CD8-positive, alpha-beta memory T cell (primary cell): Measurements from ENCODE around the gene KATNB1. TPM values are rescaled to one million over a fixed set of nuclear protein-coding genes. Genes with fewer than 3 reads are reported as not detected.

Source experiments
- CTCF ChIA-PET: fragments of 350-600 bp; sonication (Branson Sonifier 250); formaldehyde crosslinking; loops from one replicate; lab custom pipeline; 2021; ENCODE audit warnings: antibody characterized with exemption; lab: Charles Lee
- POLR2A ChIA-PET: fragments of 350-600 bp; sonication (Branson Sonifier 250); formaldehyde crosslinking; loops from one replicate; lab custom pipeline; 2021; ENCODE audit warnings: antibody characterized with exemption; lab: Charles Lee
- DNase-seq, 5 donors: peaks; one replicate each; pipeline versions ENCODE4 v3.0.0 to v3.0.0-alpha.2; 2020 to 2022; ENCODE audit warnings: mixed read lengths in 1 of 5
- H3K27ac ChIP-seq: one replicate; pipeline ENCODE4 v1.7.0; 2013; ENCODE audit warnings: low read depth, mild to moderate bottlenecking, low read length, moderate library complexity
- H3K27me3 ChIP-seq: 2 replicates; pipeline ENCODE4 v1.7.0; 2013; ENCODE audit warnings: low read length, mild to moderate bottlenecking; ENCODE audit not compliant: insufficient read depth, poor library complexity, severe bottlenecking
- H3K36me3 ChIP-seq: 2 replicates; pipeline ENCODE4 v1.7.0; 2013; ENCODE audit warnings: mild to moderate bottlenecking, low read length, moderate library complexity; ENCODE audit not compliant: insufficient read depth
- H3K4me1 ChIP-seq: 2 replicates; pipeline ENCODE4 v1.7.0; 2013; ENCODE audit warnings: mild to moderate bottlenecking, low read length, moderate library complexity; ENCODE audit not compliant: insufficient read depth
- H3K4me3 ChIP-seq: 2 replicates; pipeline ENCODE4 v1.7.0; 2013; ENCODE audit warnings: mild to moderate bottlenecking, low read length
- H3K9me3 ChIP-seq: 2 replicates; pipeline ENCODE4 v1.7.0; 2013; ENCODE audit warnings: mild to moderate bottlenecking, low read length
- H3K27ac Mint-ChIP-seq, 8 donors: one replicate each; pipeline ENCODE4 v1.8.0; 2020 to 2021; ENCODE audit warnings: mixed read lengths in 8 of 8, mild to moderate bottlenecking in 6 of 8, inconsistent platforms in 3 of 8, moderate library complexity in 3 of 8
- H3K27me3 Mint-ChIP-seq, 2 donors: one replicate each; pipeline ENCODE4 v1.8.0; 2020 to 2021; ENCODE audit warnings: mixed read lengths in 2 of 2, mild to moderate bottlenecking in 1 of 2, moderate library complexity in 1 of 2
- H3K36me3 Mint-ChIP-seq, 3 donors: one replicate each; pipeline ENCODE4 v1.8.0; 2020 to 2021; ENCODE audit warnings: mixed read lengths in 3 of 3, inconsistent platforms in 1 of 3, mild to moderate bottlenecking in 1 of 3
- H3K4me1 Mint-ChIP-seq, 3 donors: one replicate each; pipeline ENCODE4 v1.8.0; 2020 to 2021; ENCODE audit warnings: mixed read lengths in 3 of 3, inconsistent platforms in 1 of 3, mild to moderate bottlenecking in 1 of 3
- H3K4me3 Mint-ChIP-seq, 7 donors: one replicate each; pipeline ENCODE4 v1.8.0; 2020 to 2021; ENCODE audit warnings: mixed read lengths in 7 of 7, mild to moderate bottlenecking in 6 of 7, moderate library complexity in 4 of 7, inconsistent platforms in 2 of 7
- H3K9me3 Mint-ChIP-seq, 5 donors: one replicate each; pipeline ENCODE4 v1.8.0; 2020 to 2022; ENCODE audit warnings: mixed read lengths in 5 of 5, mild to moderate bottlenecking in 3 of 5, moderate library complexity in 2 of 5, inconsistent platforms in 1 of 5
- polyA plus RNA-seq: library from polyadenylated mRNA; unstranded; fragments of 300-500 nt; fragmentation: Illumina TruSeq; gene quantifications from one replicate; pipeline ENCODE4 v1.2.3, GENCODE V29; 2021
- total RNA-seq, 2 experiments: library from RNA; stranded (reverse); gene quantifications; one replicate each; pipeline ENCODE4 v1.2.3, GENCODE V29; 2021

The KATNB1 gene
- total and polyA plus RNA-seq, 3 experiments from 2014 or later: 29.7 to 53.0 (median 50.2) TPM

DNA sequence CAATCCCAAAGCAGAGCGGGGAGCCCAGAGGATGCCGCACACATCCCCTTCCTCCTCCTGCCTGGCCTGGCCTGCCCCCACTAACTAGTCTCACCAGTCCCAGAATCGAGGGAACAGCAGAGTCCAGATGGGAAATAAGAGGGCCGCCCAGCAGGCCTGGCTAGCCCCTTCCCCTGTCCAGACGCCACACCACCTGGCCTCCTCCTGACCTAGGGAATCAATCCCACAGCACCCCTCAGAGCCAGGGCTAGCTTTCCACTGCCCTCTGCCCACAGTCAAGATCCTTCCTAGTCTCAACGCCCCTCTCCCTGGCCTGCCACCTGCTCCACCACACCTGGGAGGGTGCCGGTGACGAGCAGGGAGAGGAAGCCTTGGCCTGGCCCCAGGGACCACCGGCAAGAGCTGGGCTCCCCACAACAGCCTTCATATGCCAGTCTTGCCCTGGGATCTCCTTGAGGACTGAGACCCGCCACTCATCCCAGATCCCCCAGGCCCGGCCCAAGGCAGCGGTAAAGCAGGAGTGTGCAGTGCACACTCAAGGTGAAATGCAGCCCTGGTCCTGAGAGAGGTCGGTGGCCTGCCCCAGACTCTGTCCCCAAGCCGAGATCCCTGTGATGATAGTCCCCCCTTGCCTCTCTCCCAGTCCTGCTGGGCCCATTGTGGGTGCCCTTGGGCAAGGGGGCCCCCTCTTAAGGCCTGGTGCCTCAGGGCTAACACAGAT is 27.9 kb downstream of the KATNB1 start:
- H3K27ac Mint-ChIP-seq: no peak overlapping the region
- no peaks in the 10 kb centered on the region for H3K9me3 Mint-ChIP-seq
- no peaks in the 10 kb centered on the region for H3K36me3 ChIP-seq
- H3K9me3 ChIP-seq: no peaks in the 10 kb centered on the region
- DNase-seq: no peak
- H3K4me3 Mint-ChIP-seq: no peak overlapping the region
- no peak overlapping the region for H3K27ac ChIP-seq
- ChIA-PET CTCF (no interaction called here), POLR2A (no interaction called here)
- peaks cover 0 to 4% (median 0%) of the 10 kb centered on the region in 3 donors for H3K4me1 Mint-ChIP-seq
- H3K4me1 ChIP-seq: no peaks in the 10 kb centered on the region
- no peaks in the 10 kb centered on the region for H3K36me3 Mint-ChIP-seq
- H3K27me3 ChIP-seq: no peaks in the 10 kb centered on the region
- no peak overlapping the region for H3K4me3 ChIP-seq
- no peaks in the 10 kb centered on the region for H3K27me3 Mint-ChIP-seq

DNA sequence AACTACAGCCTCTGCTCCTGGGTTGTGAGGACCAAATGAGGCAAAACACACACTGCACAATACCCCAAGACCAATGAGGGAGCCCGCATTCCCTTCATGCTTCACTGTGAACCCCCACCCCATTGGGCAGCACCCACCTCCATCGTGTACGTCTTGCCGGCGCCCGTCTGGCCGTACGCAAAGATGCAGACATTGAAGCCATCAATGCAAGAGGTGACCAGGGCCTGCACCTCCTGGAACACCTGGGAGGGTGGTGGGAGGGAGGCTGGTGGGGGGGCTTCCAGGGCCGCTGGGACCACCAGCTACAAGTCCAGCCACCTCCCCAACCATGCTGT is 28.4 kb downstream of the KATNB1 start:
- no peaks in the 10 kb centered on the region for H3K4me1 Mint-ChIP-seq
- no peaks in the 10 kb centered on the region for H3K4me1 ChIP-seq
- CTCF ChIA-PET: no interaction called here
- H3K27ac ChIP-seq: no peak overlapping the region
- POLR2A ChIA-PET: no interaction called here
- no peak overlapping the region for H3K4me3 ChIP-seq
- no peaks in the 10 kb centered on the region for H3K36me3 ChIP-seq
- no peaks in the 10 kb centered on the region for H3K27me3 Mint-ChIP-seq
- no peaks in the 10 kb centered on the region for H3K9me3 ChIP-seq
- H3K27ac Mint-ChIP-seq: no peak overlapping the region
- DNase-seq: no peak
- H3K27me3 ChIP-seq: no peaks in the 10 kb centered on the region
- H3K4me3 Mint-ChIP-seq: no peak overlapping the region
- H3K9me3 Mint-ChIP-seq: no peaks in the 10 kb centered on the region
- no peaks in the 10 kb centered on the region for H3K36me3 Mint-ChIP-seq

DNA sequence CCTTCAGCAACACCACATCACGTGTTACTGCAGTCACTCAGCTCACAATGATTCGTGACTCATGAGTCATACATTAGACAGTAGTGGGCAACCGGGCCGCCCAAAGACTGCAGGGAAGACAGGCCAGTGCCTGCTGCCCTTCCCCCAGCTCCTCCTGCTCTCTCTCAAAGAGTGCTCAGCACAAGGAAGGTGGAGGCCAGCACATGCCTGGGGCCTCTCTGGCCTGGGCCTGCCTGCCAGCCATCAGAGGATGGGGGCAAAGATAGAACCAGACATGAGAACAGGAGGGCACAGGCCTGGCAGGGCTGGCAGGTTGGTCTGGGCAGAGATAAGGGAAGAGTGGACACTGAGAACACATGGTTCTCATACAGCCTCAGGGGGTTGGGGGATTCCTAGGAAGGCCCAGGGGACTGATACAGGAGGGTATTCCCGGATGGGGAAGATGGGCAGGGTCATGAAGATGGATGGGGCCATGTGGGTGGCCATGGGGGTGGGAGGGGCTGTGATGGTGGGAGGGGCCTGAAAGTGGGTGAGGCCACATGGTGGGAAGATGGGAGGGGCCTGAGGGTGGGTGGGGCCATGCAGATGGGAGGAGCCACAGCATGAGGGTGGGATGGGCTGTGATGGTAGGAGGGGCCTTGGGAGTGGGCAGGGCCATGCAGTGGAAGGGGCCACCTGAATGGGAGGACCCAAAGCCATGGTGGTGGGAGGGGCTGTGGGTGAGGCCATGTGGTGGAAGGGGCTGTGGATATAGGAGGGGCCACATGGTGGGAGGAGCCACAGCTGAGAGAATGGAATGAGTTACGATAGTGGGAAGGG is 29.0 kb downstream of the KATNB1 start:
- no peaks in the 10 kb centered on the region for H3K4me1 Mint-ChIP-seq
- Histone ChIP-seq H3K36me3 (no peaks in the 10 kb centered on the region), H3K9me3 (no peaks in the 10 kb centered on the region), H3K27me3 (no peaks in the 10 kb centered on the region), H3K4me1 (no peaks in the 10 kb centered on the region), H3K27ac (no peak overlapping the region), H3K4me3 (no peak overlapping the region)
- no peaks in the 10 kb centered on the region for H3K9me3 Mint-ChIP-seq
- peak in 3 of 5 donors; percentile 14 to 19 (median 16) for DNase-seq
- H3K4me3 Mint-ChIP-seq: no peak overlapping the region
- H3K27me3 Mint-ChIP-seq: no peaks in the 10 kb centered on the region
- ChIA-PET POLR2A (no interaction called here), CTCF (no interaction called here)
- H3K27ac Mint-ChIP-seq: no peak overlapping the region
- H3K36me3 Mint-ChIP-seq: no peaks in the 10 kb centered on the region

DNA sequence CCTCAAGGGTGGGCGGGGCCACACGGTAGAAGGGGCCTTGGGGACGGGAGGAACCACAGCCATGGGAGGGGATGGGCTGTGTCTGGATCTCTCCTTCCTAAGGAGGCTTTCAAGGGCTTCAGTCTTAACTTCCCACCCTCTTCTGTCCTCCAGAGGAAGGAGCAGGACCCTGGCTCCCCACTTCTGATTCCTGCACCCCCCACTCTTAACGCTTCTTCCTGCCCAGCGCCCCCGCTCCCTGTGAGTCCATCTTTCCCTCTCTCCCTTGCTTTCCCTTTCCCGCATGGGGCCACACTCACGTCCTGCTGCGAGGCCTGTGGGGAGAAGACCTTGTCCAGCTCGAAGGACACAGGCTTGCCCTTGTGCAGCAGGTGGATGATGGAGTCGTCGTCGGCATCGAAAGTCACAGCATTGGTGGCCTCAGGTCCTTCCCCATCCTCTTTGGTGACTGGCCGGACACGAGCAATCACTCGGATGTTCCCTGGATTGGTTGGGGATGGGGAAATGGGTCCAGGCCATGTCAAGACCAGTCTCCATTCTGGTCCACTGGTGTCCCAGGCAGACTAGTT is 29.7 kb downstream of the KATNB1 start:
- no peak overlapping the region for H3K27ac ChIP-seq
- H3K36me3 ChIP-seq: no peaks in the 10 kb centered on the region
- no peak for DNase-seq
- H3K4me1 ChIP-seq: no peaks in the 10 kb centered on the region
- no peak overlapping the region for H3K4me3 ChIP-seq
- H3K9me3 ChIP-seq: no peaks in the 10 kb centered on the region
- Mint-ChIP-seq H3K4me3 (no peak overlapping the region), H3K27ac (no peak overlapping the region), H3K9me3 (no peaks in the 10 kb centered on the region), H3K4me1 (no peaks in the 10 kb centered on the region), H3K36me3 (no peaks in the 10 kb centered on the region), H3K27me3 (no peaks in the 10 kb centered on the region)
- ChIA-PET POLR2A (no interaction called here), CTCF (interaction anchor here (3.9 kb wide), 1 partner anchor 8 kb away, joined by 17 read pairs; no protein-coding TSS in a partner anchor)
- H3K27me3 ChIP-seq: no peaks in the 10 kb centered on the region

DNA sequence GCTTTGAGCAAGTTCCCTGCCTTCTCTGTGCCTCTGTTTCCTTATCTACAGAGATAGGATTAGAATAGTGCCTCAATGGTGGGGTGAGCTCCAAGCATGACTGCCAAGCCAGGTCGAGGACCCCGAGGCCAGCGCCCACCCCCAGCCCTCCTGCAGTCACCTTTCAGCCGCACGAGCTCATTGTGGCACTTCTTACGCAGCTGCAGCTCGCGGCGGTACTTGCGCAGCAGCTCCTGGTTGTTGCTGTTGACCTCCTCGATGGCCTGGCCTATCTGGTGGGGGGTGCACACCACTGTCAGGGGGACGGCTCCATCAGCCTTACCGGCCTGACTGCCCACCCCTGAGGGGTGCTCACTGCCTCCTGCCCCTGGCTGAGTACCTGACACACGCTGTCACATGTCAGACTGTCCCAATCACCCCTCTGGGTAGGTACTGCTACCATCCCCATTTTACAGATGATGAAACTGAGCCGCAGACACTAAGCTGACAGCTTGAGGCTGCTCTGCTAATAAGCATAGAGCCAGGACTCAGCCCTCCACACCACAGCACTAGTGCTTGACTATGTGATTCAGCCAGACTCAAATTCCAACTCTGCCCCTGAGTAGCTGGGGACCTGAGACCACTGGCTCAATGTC is 31.3 kb downstream of the KATNB1 start:
- no peaks in the 10 kb centered on the region for H3K4me1 Mint-ChIP-seq
- Histone ChIP-seq H3K27ac (no peak overlapping the region), H3K36me3 (no peaks in the 10 kb centered on the region), H3K9me3 (no peaks in the 10 kb centered on the region), H3K4me3 (no peak overlapping the region), H3K4me1 (no peaks in the 10 kb centered on the region), H3K27me3 (no peaks in the 10 kb centered on the region)
- CTCF ChIA-PET: interaction anchor here (3.9 kb wide), 1 partner anchor 10 kb away, joined by 17 read pairs; no protein-coding TSS in a partner anchor
- DNase-seq: no peak
- POLR2A ChIA-PET: no interaction called here
- H3K27ac Mint-ChIP-seq: peak overlapping the region in 2 of 8 donors; percentile 21 to 42
- H3K36me3 Mint-ChIP-seq: no peaks in the 10 kb centered on the region
- no peak overlapping the region for H3K4me3 Mint-ChIP-seq
- H3K9me3 Mint-ChIP-seq: no peaks in the 10 kb centered on the region
- no peaks in the 10 kb centered on the region for H3K27me3 Mint-ChIP-seq

DNA sequence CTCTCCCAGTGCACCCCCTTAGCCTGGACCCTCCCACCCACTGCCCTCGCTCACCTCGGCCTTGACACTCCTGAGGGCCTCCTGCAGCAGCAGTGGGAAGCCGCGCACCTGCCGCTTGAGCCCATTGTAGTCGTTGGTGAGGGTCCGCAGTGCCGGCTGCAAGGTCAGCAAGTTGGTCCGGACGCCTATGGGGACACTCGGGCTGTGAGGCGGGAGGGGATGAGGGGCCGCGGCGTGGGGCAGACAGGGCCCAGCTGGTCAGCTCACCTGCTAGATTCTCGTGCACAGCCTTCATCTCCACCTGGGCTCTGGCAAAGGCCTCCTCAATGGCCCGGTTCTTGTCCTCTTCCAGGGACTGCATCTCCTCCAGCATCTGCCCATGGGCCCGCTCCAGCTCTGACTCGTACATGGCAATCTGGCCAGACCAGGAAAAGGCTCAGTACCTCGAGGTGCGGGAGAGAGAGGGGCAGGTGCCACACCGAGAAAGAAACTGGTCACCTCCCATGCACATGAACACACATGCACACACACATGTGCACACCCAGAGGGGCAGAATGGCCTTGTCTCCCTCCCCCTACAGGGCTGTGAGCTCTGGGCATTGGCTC is 34.1 kb downstream of the KATNB1 start:
- Histone ChIP-seq H3K36me3 (no peaks in the 10 kb centered on the region), H3K9me3 (no peaks in the 10 kb centered on the region), H3K4me1 (no peaks in the 10 kb centered on the region), H3K27ac (no peak overlapping the region), H3K4me3 (no peak overlapping the region), H3K27me3 (no peaks in the 10 kb centered on the region)
- CTCF ChIA-PET: interaction anchor here (0.7 kb wide), 1 partner anchor 24 kb away, joined by 3 read pairs; no protein-coding TSS in a partner anchor
- Mint-ChIP-seq H3K36me3 (no peaks in the 10 kb centered on the region), H3K4me3 (no peak overlapping the region), H3K4me1 (no peaks in the 10 kb centered on the region), H3K9me3 (no peaks in the 10 kb centered on the region), H3K27me3 (no peaks in the 10 kb centered on the region), H3K27ac (no peak overlapping the region)
- POLR2A ChIA-PET: no interaction called here
- DNase-seq: no peak

DNA sequence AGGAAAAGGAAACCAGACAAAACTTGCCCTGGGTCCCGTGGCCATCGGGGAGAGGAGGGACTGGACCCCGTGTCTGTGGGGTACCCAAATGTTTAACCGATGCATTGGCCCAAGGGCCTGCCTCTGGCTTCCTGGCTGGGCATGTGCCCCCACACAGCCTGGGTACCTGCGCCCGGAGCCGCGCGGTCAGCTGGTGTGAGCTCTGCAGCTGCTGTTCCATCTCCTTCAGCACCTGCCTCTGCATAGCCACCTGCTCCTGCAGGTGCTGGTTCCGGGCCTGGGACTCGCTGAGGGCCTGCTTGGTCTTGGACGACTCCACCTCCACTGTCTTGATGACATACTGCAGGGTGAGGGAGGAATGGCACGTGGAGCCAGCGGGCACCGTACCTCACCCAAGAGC is 34.8 kb downstream of the KATNB1 start:
- no peaks in the 10 kb centered on the region for H3K36me3 Mint-ChIP-seq
- H3K27me3 Mint-ChIP-seq: no peaks in the 10 kb centered on the region
- no peak overlapping the region for H3K27ac Mint-ChIP-seq
- Histone ChIP-seq H3K36me3 (no peaks in the 10 kb centered on the region), H3K4me3 (no peak overlapping the region), H3K4me1 (no peaks in the 10 kb centered on the region), H3K27me3 (no peaks in the 10 kb centered on the region), H3K27ac (no peak overlapping the region), H3K9me3 (no peaks in the 10 kb centered on the region)
- CTCF ChIA-PET: interaction anchor here (1.4 to 1.7 kb wide), 2 partner anchors 92 to 132 kb away, joined by 3 to 4 read pairs; no protein-coding TSS in a partner anchor
- DNase-seq: no peak
- H3K4me1 Mint-ChIP-seq: no peaks in the 10 kb centered on the region
- POLR2A ChIA-PET: no interaction called here
- H3K9me3 Mint-ChIP-seq: no peaks in the 10 kb centered on the region
- H3K4me3 Mint-ChIP-seq: no peak overlapping the region
